Measurements from ENCODE around the gene CNTN6. TPM values are rescaled to one million over a fixed set of nuclear protein-coding genes. Genes with fewer than 3 reads are reported as not detected.

Gene CNTN6
- total and polyA plus RNA-seq, 2 donors (not counting 1 experiment from before 2014, with no cell fraction given) = not detected

GRCh38 chr3:1444195-1444594 lies 351.4 kb downstream of the CNTN6 start:
- TF ChIP-seq, protein P1, sequence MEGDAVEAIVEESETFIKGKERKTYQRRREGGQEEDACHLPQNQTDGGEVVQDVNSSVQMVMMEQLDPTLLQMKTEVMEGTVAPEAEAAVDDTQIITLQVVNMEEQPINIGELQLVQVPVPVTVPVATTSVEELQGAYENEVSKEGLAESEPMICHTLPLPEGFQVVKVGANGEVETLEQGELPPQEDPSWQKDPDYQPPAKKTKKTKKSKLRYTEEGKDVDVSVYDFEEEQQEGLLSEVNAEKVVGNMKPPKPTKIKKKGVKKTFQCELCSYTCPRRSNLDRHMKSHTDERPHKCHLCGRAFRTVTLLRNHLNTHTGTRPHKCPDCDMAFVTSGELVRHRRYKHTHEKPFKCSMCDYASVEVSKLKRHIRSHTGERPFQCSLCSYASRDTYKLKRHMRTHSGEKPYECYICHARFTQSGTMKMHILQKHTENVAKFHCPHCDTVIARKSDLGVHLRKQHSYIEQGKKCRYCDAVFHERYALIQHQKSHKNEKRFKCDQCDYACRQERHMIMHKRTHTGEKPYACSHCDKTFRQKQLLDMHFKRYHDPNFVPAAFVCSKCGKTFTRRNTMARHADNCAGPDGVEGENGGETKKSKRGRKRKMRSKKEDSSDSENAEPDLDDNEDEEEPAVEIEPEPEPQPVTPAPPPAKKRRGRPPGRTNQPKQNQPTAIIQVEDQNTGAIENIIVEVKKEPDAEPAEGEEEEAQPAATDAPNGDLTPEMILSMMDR (conservative IDR thresholded peaks at IDR 0.05 in 1 of 2, IDR thresholded peaks at IDR 0.05 in 1 of 2; ENCODE audit: low read depth in 1 of 2, low read length in 2 of 2) = no peak
- TF ChIP-seq EZH2 (IDR thresholded peaks at IDR 0.05; ENCODE audit: low read length, missing control alignments) = no peak
- H3K4me1 ChIP-seq (ENCODE audit: control insufficient read depth, extremely low read depth, insufficient read depth, low read length) = no peaks in the 10 kb centered on the region
- H3K79me2 ChIP-seq (ENCODE audit: control insufficient read depth, insufficient read depth, low read length) = no peaks in the 10 kb centered on the region
- H4K20me1 ChIP-seq (ENCODE audit: control insufficient read depth, extremely low read depth, insufficient read depth, low read length) = no peaks in the 10 kb centered on the region
- H3K4me3 ChIP-seq (replicated peaks in 1 of 4; ENCODE audit: control extremely low read depth in 1 of 4, insufficient read depth in 1 of 4, low read depth in 3 of 4, low read length in 4 of 4) = no peak overlapping the region
- DNase-seq (ENCODE audit: low read depth in 2 of 2) = no peak
- no peaks in the 10 kb centered on the region for H3K36me3 ChIP-seq (ENCODE audit: control insufficient read depth, insufficient read depth, low read length)
- no peaks in the 10 kb centered on the region for H3K27me3 ChIP-seq (ENCODE audit: control insufficient read depth, insufficient read depth, low read length)
- H3K27ac ChIP-seq (ENCODE audit: insufficient read depth, low read length) = no peak overlapping the region
- H3K9ac ChIP-seq (ENCODE audit: insufficient read depth, low read length) = no peak overlapping the region
- no peak overlapping the region for H3K4me2 ChIP-seq (ENCODE audit: extremely low read depth, insufficient read depth, low read length)
- H3K9me3 ChIP-seq (ENCODE audit: control insufficient read depth, insufficient read depth, low read depth, low read length) = no peaks in the 10 kb centered on the region
- H2AFZ ChIP-seq (ENCODE audit: low read length) = no peak overlapping the region

DNA sequence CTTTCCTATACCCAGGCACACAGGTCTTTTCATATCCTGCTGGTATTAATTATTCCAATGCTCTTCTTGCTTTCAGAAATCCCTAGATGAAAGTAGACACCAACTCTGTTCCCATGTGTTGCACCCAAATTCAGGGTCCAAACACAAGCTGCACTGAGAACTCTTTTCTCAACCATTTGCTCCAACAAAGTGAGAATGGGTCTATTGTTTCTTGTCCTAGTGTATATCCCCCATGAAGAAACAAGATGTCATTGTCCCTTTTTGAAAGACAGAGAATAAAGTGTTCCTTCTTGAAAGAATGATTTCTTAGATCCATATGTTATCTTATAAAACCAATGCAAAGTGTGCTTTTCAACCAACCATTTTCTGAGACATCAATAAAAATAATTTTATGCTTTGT lies 353.7 kb downstream of the CNTN6 start:
- Histone ChIP-seq H4K20me1 (ENCODE audit: control insufficient read depth, extremely low read depth, insufficient read depth, low read length) (no peaks in the 10 kb centered on the region), H3K9me3 (ENCODE audit: control insufficient read depth, insufficient read depth, low read depth, low read length) (no peaks in the 10 kb centered on the region), H3K4me1 (ENCODE audit: control insufficient read depth, extremely low read depth, insufficient read depth, low read length) (no peaks in the 10 kb centered on the region), H3K4me2 (ENCODE audit: extremely low read depth, insufficient read depth, low read length) (no peak overlapping the region), H3K9ac (ENCODE audit: insufficient read depth, low read length) (no peak overlapping the region), H3K4me3 (replicated peaks in 1 of 4; ENCODE audit: control extremely low read depth in 1 of 4, insufficient read depth in 1 of 4, low read depth in 3 of 4, low read length in 4 of 4) (no peak overlapping the region), H3K79me2 (ENCODE audit: control insufficient read depth, insufficient read depth, low read length) (no peaks in the 10 kb centered on the region), H2AFZ (ENCODE audit: low read length) (no peak overlapping the region), H3K27me3 (ENCODE audit: control insufficient read depth, insufficient read depth, low read length) (no peaks in the 10 kb centered on the region), H3K36me3 (ENCODE audit: control insufficient read depth, insufficient read depth, low read length) (no peaks in the 10 kb centered on the region), H3K27ac (ENCODE audit: insufficient read depth, low read length) (no peak overlapping the region)
- TF ChIP-seq, protein P1 (conservative IDR thresholded peaks at IDR 0.05 in 1 of 2, IDR thresholded peaks at IDR 0.05 in 1 of 2; ENCODE audit: low read depth in 1 of 2, low read length in 2 of 2) = no peak
- TF ChIP-seq EZH2 (IDR thresholded peaks at IDR 0.05; ENCODE audit: low read length, missing control alignments) = no peak
- DNase-seq (ENCODE audit: low read depth in 2 of 2) = no peak

DNA sequence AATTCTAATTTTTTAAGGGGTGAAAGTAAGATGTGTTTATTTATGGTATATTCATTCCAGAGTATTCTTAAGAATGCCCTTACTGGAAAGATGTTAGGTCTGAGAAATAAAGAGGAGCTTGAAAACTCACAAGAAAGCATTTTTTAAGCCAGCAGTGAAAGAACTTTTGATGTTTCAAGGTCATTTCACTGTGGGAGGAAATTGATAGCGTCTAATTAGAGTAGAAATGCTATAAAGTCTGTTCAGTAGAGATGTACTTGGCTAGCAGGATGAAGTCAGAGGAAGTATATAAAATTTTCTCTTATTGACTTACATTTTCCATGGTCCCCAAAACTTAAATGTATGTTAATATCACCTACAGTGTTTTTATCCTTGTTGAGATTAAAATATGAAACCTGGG lies 354.6 kb downstream of the CNTN6 start:
- no peaks in the 10 kb centered on the region for H3K9me3 ChIP-seq (ENCODE audit: control insufficient read depth, insufficient read depth, low read depth, low read length)
- H2AFZ ChIP-seq (ENCODE audit: low read length) = no peak overlapping the region
- no peaks in the 10 kb centered on the region for H3K4me1 ChIP-seq (ENCODE audit: control insufficient read depth, extremely low read depth, insufficient read depth, low read length)
- H3K27ac ChIP-seq (ENCODE audit: insufficient read depth, low read length) = no peak overlapping the region
- no peaks in the 10 kb centered on the region for H3K36me3 ChIP-seq (ENCODE audit: control insufficient read depth, insufficient read depth, low read length)
- no peak overlapping the region for H3K4me2 ChIP-seq (ENCODE audit: extremely low read depth, insufficient read depth, low read length)
- H3K27me3 ChIP-seq (ENCODE audit: control insufficient read depth, insufficient read depth, low read length) = no peaks in the 10 kb centered on the region
- no peaks in the 10 kb centered on the region for H3K79me2 ChIP-seq (ENCODE audit: control insufficient read depth, insufficient read depth, low read length)
- no peaks in the 10 kb centered on the region for H4K20me1 ChIP-seq (ENCODE audit: control insufficient read depth, extremely low read depth, insufficient read depth, low read length)
- no peak for DNase-seq (ENCODE audit: low read depth in 2 of 2)
- no peak overlapping the region for H3K9ac ChIP-seq (ENCODE audit: insufficient read depth, low read length)
- TF ChIP-seq EZH2 (IDR thresholded peaks at IDR 0.05; ENCODE audit: low read length, missing control alignments) = no peak
- TF ChIP-seq, protein P1 (conservative IDR thresholded peaks at IDR 0.05 in 1 of 2, IDR thresholded peaks at IDR 0.05 in 1 of 2; ENCODE audit: low read depth in 1 of 2, low read length in 2 of 2) = no peak
- no peak overlapping the region for H3K4me3 ChIP-seq (replicated peaks in 1 of 4; ENCODE audit: control extremely low read depth in 1 of 4, insufficient read depth in 1 of 4, low read depth in 3 of 4, low read length in 4 of 4)
